Mesenchymal stem cell (in vitro differentiated cells and primary cell): ENCODE measurements around the gene ZNF580.

ENCODE experiments used
- DNase-seq: peaks from one replicate; pipeline ENCODE4 v3.0.0-alpha.2; 2013
- H2AFZ ChIP-seq: one replicate; pipeline ENCODE4 v1.6.1; 2013; ENCODE audit warnings: low read depth, mild to moderate bottlenecking, control low read depth, inconsistent platforms, low read length, moderate library complexity
- H2AK5ac ChIP-seq: 2 replicates; pipeline ENCODE4 v1.6.1; 2013; ENCODE audit warnings: low read length, moderate library complexity, mild to moderate bottlenecking, inconsistent platforms; ENCODE audit not compliant: severe bottlenecking
- H2BK120ac ChIP-seq: one replicate; pipeline ENCODE4 v1.6.1; 2013; ENCODE audit warnings: low read depth, mild to moderate bottlenecking, inconsistent platforms, low read length, moderate library complexity
- H2BK12ac ChIP-seq, 2 experiments: one replicate each; pipeline ENCODE4 v1.6.1; 2013; ENCODE audit warnings: inconsistent platforms in 2 of 2, low read length in 2 of 2, mild to moderate bottlenecking in 2 of 2, moderate library complexity in 2 of 2, control low read depth in 1 of 2
- H2BK15ac ChIP-seq: one replicate; pipeline ENCODE4 v1.6.1; 2013; ENCODE audit warnings: mild to moderate bottlenecking, low read depth, inconsistent platforms; ENCODE audit not compliant: poor library complexity, severe bottlenecking
- H2BK5ac ChIP-seq: 2 replicates; pipeline ENCODE4 v1.6.1; 2013; ENCODE audit warnings: low read depth, mild to moderate bottlenecking, low read length, control low read depth, inconsistent platforms; ENCODE audit not compliant: poor library complexity, severe bottlenecking
- H3K14ac ChIP-seq, 2 experiments: one replicate each; pipeline ENCODE4 v1.6.1; 2013; ENCODE audit warnings: inconsistent platforms in 2 of 2, low read length in 2 of 2, control low read depth in 1 of 2, mild to moderate bottlenecking in 1 of 2, moderate library complexity in 1 of 2
- H3K18ac ChIP-seq, 2 experiments: one replicate each; pipeline ENCODE4 v1.6.1; 2013; ENCODE audit warnings: inconsistent platforms in 2 of 2, low read length in 2 of 2, control low read depth in 1 of 2, low read depth in 1 of 2, mild to moderate bottlenecking in 1 of 2
- H3K23ac ChIP-seq, 2 experiments: one replicate each; pipeline ENCODE4 v1.6.1; 2013; ENCODE audit warnings: inconsistent platforms in 2 of 2, low read length in 2 of 2, mild to moderate bottlenecking in 2 of 2, moderate library complexity in 2 of 2, control low read depth in 1 of 2
- H3K27ac ChIP-seq: 2 replicates; pipeline ENCODE4 v1.5.1; 2013; ENCODE audit warnings: mild to moderate bottlenecking, moderate library complexity, low read length, control low read depth, inconsistent platforms; ENCODE audit not compliant: poor library complexity, severe bottlenecking
- H3K27me3 ChIP-seq, 2 experiments: 2 replicates each; pipeline versions ENCODE4 v1.6.1 to v1.7.0; 2013; ENCODE audit warnings: low read length in 2 of 2, mild to moderate bottlenecking in 2 of 2, moderate library complexity in 2 of 2, control low read depth in 1 of 2, inconsistent platforms in 1 of 2; ENCODE audit not compliant: control insufficient read depth in 1 of 2, insufficient read depth in 1 of 2
- H3K36me3 ChIP-seq, 2 experiments: 2 replicates each; pipeline versions ENCODE4 v1.6.1 to v1.7.0; 2013; ENCODE audit warnings: low read length in 2 of 2, control low read depth in 1 of 2, inconsistent platforms in 1 of 2, low read depth in 1 of 2, mild to moderate bottlenecking in 1 of 2; ENCODE audit not compliant: insufficient read depth in 2 of 2, control insufficient read depth in 1 of 2
- H3K4ac ChIP-seq, 2 experiments: one replicate each; pipeline ENCODE4 v1.6.1; 2013; ENCODE audit warnings: inconsistent platforms in 2 of 2, low read length in 2 of 2, mild to moderate bottlenecking in 2 of 2, moderate library complexity in 2 of 2, control low read depth in 1 of 2, low read depth in 1 of 2
- H3K4me1 ChIP-seq: 2 replicates; pipeline ENCODE4 v1.6.1; 2013; ENCODE audit warnings: low read depth, low read length, control low read depth; ENCODE audit not compliant: control insufficient read depth, insufficient read depth
- H3K4me2 ChIP-seq: 2 replicates; pipeline ENCODE4 v1.6.1; 2013; ENCODE audit warnings: low read length, mild to moderate bottlenecking, inconsistent platforms; ENCODE audit not compliant: poor library complexity, severe bottlenecking
- H3K4me3 ChIP-seq, 2 experiments: 2 replicates each; pipeline versions ENCODE4 v1.5.1 to v1.7.0; 2013; ENCODE audit warnings: low read length in 2 of 2, mild to moderate bottlenecking in 2 of 2, control low read depth in 1 of 2, low read depth in 1 of 2; ENCODE audit not compliant: insufficient read depth in 1 of 2
- H3K79me1 ChIP-seq: replicated peaks from 2 replicates; pipeline ENCODE4 v1.6.1; 2013; ENCODE audit warnings: mild to moderate bottlenecking, control low read depth, low read length, inconsistent platforms; ENCODE audit not compliant: poor library complexity, severe bottlenecking
- H3K9ac ChIP-seq: 2 replicates; pipeline ENCODE4 v1.7.0; 2013; ENCODE audit warnings: mild to moderate bottlenecking, low read length, moderate library complexity
- H3K9me3 ChIP-seq: 2 replicates; pipeline ENCODE4 v1.7.0; 2013; ENCODE audit warnings: mild to moderate bottlenecking, low read length; ENCODE audit not compliant: control insufficient read depth
- H4K8ac ChIP-seq: one replicate; pipeline ENCODE4 v1.6.1; 2013; ENCODE audit warnings: inconsistent platforms, mild to moderate bottlenecking, low read length, moderate library complexity
- H4K91ac ChIP-seq: one replicate; pipeline ENCODE4 v1.6.1; 2013; ENCODE audit warnings: mild to moderate bottlenecking, low read length, inconsistent platforms
- WGBS: methylation state at CpG from one replicate; pipeline ENCODE4 v1.1.7; 2013; ENCODE audit warnings: mixed read lengths; 5-methylcytosine and 5-hydroxymethylcytosine counted together

The ZNF580 gene

DNA sequence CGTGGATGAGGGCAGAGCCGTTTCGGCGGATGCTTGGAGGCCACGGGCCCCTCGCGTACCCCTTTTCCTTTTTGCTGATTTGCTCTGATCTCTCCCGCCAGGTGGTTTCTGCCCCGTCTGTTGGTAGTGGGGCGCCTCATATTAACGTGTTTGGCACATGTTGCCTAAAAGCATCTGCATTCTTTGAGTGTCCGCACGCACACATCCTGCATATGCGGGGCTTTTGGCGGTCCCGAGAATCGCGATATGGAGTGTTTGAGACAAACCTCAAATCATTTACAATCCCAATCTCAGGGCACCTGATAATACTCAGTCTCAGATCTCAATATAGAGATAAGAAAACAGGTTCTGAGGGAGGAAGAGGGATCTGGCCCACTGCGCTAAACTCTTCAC, 14.8 kb downstream of the ZNF580 start:
- Histone ChIP-seq H3K4ac (peak overlapping the region in 1 of 2 experiments; percentile 46), H2BK15ac (no peak overlapping the region), H3K18ac (peak overlapping the region in 1 of 2 experiments; percentile 13), H3K79me1 (peaks cover 17% of the 10 kb centered on the region), H2BK12ac (no peak overlapping the region), H3K4me1 (peaks cover 30% of the 10 kb centered on the region), H2AFZ (no peak overlapping the region), H3K36me3 (peaks cover 20 to 53% of the 10 kb centered on the region in 2 experiments), H2BK5ac (peak overlapping the region; percentile 74), H3K4me3 (peak overlapping the region; percentile 92 to 99), H3K9me3 (no peaks in the 10 kb centered on the region), H2AK5ac (no peak overlapping the region), H3K27ac (peak overlapping the region; percentile 78), H3K9ac (peak overlapping the region; percentile 99), H2BK120ac (no peak overlapping the region), H4K8ac (peak overlapping the region; percentile 32), H3K27me3 (no peaks in the 10 kb centered on the region), H3K4me2 (peak overlapping the region; percentile 89), H3K23ac (no peak overlapping the region), H4K91ac (no peak overlapping the region), H3K14ac (no peak overlapping the region)
- under 1% methylated on average over 19 of the region's 19 CpGs for WGBS
- no peak for DNase-seq

DNA sequence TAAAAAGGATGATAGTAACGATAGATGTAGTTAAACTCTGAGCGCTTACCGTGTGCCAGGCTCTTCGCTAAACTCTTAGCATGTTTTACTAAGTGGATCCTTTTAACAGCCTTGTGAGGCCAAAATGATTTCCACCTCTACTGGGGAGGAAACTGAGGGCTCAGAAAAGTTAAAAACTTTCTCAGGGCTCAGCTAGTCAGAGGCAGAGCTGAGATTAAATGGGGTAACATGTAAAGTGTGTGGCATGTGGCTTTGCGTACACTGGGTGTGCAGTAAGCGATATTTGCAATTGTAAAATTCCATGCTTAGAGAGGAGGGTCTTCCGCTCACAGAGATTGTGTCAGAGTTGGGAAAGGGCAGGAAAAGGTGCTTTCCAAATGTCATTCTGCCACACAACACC, 15.8 kb downstream of the ZNF580 start:
- no peak for DNase-seq
- H3K36me3 ChIP-seq: peaks cover 29 to 53% of the 10 kb centered on the region in 2 experiments
- peak overlapping the region in 1 of 2 experiments; percentile 92 for H3K4me3 ChIP-seq
- WGBS: 87% methylated on average over 7 of the region's 7 CpGs
- no peak overlapping the region for H3K18ac ChIP-seq
- no peak overlapping the region for H2AK5ac ChIP-seq
- no peak overlapping the region for H4K91ac ChIP-seq
- peaks cover 11% of the 10 kb centered on the region for H3K79me1 ChIP-seq
- H2BK120ac ChIP-seq: no peak overlapping the region
- H3K4me2 ChIP-seq: peak overlapping the region; percentile 60
- H4K8ac ChIP-seq: no peak overlapping the region
- no peak overlapping the region for H2BK15ac ChIP-seq
- no peak overlapping the region for H3K23ac ChIP-seq
- H2BK5ac ChIP-seq: no peak overlapping the region
- H3K27me3 ChIP-seq: no peaks in the 10 kb centered on the region
- peak overlapping the region; percentile 99 for H3K9ac ChIP-seq
- no peak overlapping the region for H3K4ac ChIP-seq
- no peak overlapping the region for H2BK12ac ChIP-seq
- H3K4me1 ChIP-seq: peaks cover 30% of the 10 kb centered on the region
- no peak overlapping the region for H2AFZ ChIP-seq
- H3K14ac ChIP-seq: no peak overlapping the region
- no peaks in the 10 kb centered on the region for H3K9me3 ChIP-seq
- no peak overlapping the region for H3K27ac ChIP-seq

DNA sequence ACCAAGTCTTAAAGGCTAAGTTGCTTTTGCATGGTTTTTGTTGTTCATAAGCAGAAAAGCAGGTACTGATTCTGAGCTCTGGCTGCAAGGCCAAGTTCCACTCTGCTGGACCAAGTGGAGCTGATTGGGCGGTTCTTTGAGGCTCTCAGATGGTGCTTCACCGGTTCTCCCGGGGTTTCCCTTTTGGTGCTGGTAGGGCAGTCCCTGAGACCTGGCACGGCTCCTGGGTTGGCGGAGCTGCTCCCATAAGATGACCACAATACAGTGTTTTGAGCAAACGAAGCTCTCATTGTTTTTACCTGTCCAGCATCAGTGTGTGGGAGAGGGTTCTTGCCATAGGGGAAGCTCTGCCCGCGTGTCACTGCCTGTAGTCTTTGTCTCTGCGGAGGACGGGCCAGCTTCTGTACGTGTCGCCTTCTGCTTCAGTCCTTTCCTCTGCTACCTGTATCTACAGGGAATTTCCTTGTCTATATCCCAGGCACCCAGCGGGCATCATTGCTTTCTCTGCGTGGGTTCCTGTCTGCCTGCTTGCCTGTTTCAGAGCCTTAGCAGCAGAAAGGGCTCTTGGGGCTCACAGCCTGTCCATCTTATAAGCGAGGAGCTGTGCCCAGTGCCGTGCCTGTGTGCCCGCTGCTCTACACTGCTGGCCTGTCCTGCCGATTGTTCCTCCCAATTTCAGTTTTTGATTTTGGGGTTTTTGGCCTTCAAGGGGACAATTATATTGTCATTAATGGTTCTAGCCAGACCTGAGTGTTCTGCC, 16.4 kb downstream of the ZNF580 start:
- H3K79me1 ChIP-seq: peaks cover 10% of the 10 kb centered on the region
- H3K18ac ChIP-seq: no peak overlapping the region
- peaks cover 30% of the 10 kb centered on the region for H3K4me1 ChIP-seq
- peak overlapping the region; percentile 0 for H3K4me2 ChIP-seq
- H2BK15ac ChIP-seq: no peak overlapping the region
- H3K23ac ChIP-seq: no peak overlapping the region
- H4K8ac ChIP-seq: no peak overlapping the region
- H2BK5ac ChIP-seq: no peak overlapping the region
- peak overlapping the region; percentile 19 for H3K27ac ChIP-seq
- no peak overlapping the region for H2BK120ac ChIP-seq
- DNase-seq: no peak
- no peaks in the 10 kb centered on the region for H3K27me3 ChIP-seq
- no peak overlapping the region for H3K4ac ChIP-seq
- no peaks in the 10 kb centered on the region for H3K9me3 ChIP-seq
- H2BK12ac ChIP-seq: no peak overlapping the region
- H2AK5ac ChIP-seq: no peak overlapping the region
- H2AFZ ChIP-seq: no peak overlapping the region
- H3K36me3 ChIP-seq: peaks cover 31 to 53% of the 10 kb centered on the region in 2 experiments
- H3K14ac ChIP-seq: no peak overlapping the region
- 73% methylated on average over 18 of the region's 18 CpGs for WGBS
- H3K9ac ChIP-seq: peak overlapping the region; percentile 99
- H3K4me3 ChIP-seq: peak overlapping the region in 1 of 2 experiments; percentile 92
- H4K91ac ChIP-seq: no peak overlapping the region

DNA sequence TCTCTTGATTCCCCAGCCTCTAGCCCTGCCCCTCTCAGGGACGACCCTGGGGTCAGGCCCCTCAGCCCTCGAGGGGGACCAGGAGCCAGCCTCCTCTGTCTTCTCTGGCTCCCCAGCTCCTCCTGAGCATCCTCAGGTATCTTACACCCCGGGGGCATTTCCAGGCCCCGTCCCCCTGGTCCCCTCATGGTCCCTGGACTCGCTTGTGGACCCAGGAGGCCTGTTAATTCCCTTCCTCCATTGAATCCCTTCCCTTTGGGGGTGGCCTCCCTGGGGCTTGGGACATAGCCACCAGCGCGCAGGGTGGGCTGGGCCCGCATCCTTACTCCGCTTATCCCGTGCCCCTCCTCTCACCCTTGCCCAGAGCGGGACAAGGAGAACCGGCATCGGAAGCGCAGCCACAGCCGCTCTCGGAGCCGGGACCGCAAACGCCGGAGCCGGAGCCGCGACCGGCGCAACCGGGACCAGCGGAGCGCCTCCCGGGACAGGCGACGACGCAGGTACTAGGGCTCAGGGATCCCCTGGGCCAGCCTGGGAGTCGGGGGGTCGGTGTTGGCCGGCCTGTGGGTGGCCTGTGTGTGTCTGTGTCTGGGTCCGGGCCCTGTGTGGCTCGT, 18.2 kb downstream of the ZNF580 start:
- peaks cover 27% of the 10 kb centered on the region for H3K4me1 ChIP-seq
- DNase-seq: no peak
- no peaks in the 10 kb centered on the region for H3K9me3 ChIP-seq
- no peak overlapping the region for H2BK5ac ChIP-seq
- peak overlapping the region; percentile 25 for H3K4me2 ChIP-seq
- H4K91ac ChIP-seq: no peak overlapping the region
- H3K9ac ChIP-seq: peak overlapping the region; percentile 72
- H3K27me3 ChIP-seq: no peaks in the 10 kb centered on the region
- no peak overlapping the region for H3K18ac ChIP-seq
- H3K4ac ChIP-seq: no peak overlapping the region
- H3K23ac ChIP-seq: peak overlapping the region in 1 of 2 experiments; percentile 9
- peaks cover 10% of the 10 kb centered on the region for H3K79me1 ChIP-seq
- no peak overlapping the region for H3K14ac ChIP-seq
- H3K27ac ChIP-seq: no peak overlapping the region
- H2AFZ ChIP-seq: no peak overlapping the region
- no peak overlapping the region for H2BK15ac ChIP-seq
- no peak overlapping the region for H2BK12ac ChIP-seq
- no peak overlapping the region for H2AK5ac ChIP-seq
- 97% methylated on average over 37 of the region's 37 CpGs for WGBS
- no peak overlapping the region for H2BK120ac ChIP-seq
- H4K8ac ChIP-seq: no peak overlapping the region
- peak overlapping the region in 1 of 2 experiments; percentile 59 for H3K4me3 ChIP-seq
- peaks cover 44 to 61% of the 10 kb centered on the region in 2 experiments for H3K36me3 ChIP-seq
